ENCODE results near the gene OASL.

- TF ChIP-seq CTCF (conservative IDR thresholded peaks at IDR 0.05; ENCODE audit: low read depth, low read length) (no peak), ELK1 (IDR thresholded peaks at IDR 0.05; ENCODE audit: borderline replicate concordance, low read depth, low read length) (no peak), BHLHE40 (IDR thresholded peaks at IDR 0.05; ENCODE audit: low read depth, low read length) (no peak), RFX5 (IDR thresholded peaks at IDR 0.05; ENCODE audit: low read depth, low read length) (no peak), CEBPB (IDR thresholded peaks at IDR 0.05; ENCODE audit: low read depth, low read length) (no peak), POLR2A (IDR thresholded peaks at IDR 0.05; ENCODE audit: low read depth, low read length) (no peak)
Observed at GRCh38 chr12:121011820-121012219, 27.2 kb downstream of the OASL start.

All from IMR-90 (cell line).